GM12873 (cell line): ENCODE results near the gene CTSF.

ENCODE experiments used
- TF ChIP-seq, protein P1 (sequence below): IDR thresholded peaks from 2 replicates; pipeline ENCODE4 v1.5.1; 2012; ENCODE audit warnings: low read depth, mild to moderate bottlenecking, moderate library complexity, low read length, control low read depth; ENCODE audit not compliant: insufficient read depth; ENCODE audit errors: missing control alignments

The CTSF gene

DNA sequence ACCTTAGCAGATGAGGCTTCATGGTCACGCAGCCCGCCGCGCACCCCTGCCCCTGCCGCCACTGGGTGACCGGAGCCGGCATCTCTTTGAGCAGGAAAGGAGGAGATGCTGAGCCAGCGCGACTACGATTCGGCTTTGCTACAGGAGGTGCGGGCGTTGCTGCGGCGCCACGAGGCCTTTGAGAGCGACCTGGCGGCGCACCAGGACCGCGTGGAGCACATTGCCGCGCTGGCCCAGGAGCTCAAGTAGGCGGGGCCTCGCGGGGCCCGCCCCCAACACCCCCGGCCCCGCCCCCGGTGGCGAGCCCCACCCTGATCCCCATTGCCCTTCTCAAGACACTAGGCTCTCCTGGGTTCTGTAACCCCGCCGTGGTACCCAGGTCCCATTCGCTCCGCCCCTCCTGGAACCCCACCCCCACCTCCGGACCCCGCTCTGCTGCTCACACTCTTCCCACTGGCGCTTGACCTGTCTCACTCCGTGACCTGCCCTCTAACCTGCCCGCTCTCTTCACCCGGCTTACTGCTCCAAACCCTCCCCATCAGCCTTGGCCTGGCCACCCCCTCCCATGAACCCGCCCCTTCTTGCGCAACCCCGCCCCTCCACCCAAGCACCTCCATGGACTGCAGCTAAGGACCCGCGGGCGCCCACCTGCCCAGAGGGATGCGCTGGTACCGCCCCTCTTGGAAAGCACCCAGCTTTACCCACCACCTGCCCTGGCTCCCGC, 9.1 kb downstream of the CTSF start:
- TF ChIP-seq, protein P1, sequence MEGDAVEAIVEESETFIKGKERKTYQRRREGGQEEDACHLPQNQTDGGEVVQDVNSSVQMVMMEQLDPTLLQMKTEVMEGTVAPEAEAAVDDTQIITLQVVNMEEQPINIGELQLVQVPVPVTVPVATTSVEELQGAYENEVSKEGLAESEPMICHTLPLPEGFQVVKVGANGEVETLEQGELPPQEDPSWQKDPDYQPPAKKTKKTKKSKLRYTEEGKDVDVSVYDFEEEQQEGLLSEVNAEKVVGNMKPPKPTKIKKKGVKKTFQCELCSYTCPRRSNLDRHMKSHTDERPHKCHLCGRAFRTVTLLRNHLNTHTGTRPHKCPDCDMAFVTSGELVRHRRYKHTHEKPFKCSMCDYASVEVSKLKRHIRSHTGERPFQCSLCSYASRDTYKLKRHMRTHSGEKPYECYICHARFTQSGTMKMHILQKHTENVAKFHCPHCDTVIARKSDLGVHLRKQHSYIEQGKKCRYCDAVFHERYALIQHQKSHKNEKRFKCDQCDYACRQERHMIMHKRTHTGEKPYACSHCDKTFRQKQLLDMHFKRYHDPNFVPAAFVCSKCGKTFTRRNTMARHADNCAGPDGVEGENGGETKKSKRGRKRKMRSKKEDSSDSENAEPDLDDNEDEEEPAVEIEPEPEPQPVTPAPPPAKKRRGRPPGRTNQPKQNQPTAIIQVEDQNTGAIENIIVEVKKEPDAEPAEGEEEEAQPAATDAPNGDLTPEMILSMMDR, result no peak

DNA sequence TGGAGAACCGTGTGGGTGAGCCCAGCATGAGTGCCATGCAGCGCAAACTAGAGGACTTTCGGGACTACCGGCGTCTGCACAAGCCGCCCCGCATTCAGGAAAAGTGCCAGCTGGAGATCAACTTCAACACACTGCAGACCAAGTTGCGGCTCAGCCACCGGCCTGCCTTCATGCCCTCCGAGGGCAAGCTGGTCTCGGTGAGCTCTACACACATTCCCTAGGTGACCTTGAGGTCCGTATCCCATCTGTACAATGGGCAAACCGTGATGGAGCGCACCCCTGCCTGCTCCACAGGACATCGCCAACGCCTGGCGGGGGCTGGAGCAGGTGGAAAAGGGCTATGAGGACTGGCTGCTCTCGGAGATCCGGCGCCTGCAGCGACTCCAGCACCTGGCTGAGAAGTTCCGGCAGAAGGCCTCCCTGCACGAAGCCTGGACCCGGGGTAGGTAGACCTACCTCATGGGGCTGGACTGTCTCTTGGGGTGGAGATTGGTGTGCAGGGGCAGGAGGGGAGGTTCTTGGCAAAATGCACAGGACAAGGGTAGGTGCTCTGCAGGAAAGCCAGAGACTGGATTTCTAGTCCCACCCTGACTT, 10.6 kb downstream of the CTSF start:
- TF ChIP-seq, protein P1, result no peak

DNA sequence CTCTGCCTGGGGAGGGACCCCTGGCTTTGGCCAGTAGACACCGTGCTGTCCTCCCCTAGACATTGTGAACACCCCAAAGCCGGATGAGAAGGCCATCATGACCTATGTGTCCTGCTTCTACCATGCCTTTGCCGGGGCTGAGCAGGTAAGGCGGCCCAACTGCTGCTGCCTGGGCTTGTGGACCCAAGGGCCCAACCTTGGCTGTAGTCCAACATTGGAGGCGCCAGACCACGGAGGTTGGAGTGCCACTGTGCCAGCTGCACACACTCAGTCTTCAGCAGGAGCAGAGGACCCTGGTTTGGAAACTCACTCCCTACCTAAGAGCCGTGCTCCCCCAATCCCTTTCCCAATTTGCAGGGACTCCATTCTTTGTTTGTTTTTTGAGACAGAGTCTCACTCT, 12.3 kb downstream of the CTSF start:
- TF ChIP-seq, protein P1, result no peak

DNA sequence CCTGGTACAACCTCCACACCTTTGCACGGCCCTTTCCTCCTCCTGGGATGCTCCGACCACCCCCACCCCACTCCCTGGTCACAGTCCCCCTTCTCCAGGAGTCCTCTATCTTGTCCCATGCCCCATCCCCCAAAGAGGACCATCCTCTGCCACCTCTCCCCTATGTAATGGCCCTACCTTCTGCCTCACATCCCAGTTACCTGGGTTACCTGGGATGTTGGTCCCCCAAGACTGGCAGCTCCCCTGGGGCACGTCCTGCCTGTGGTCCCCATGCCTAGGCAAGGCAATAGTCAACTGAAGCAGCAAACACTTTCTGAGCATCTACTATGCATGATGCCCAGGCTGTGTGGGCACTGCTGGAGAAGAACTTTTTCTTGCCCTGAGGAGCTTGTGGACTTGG, 13.0 kb downstream of the CTSF start:
- TF ChIP-seq, protein P1, result no peak

DNA sequence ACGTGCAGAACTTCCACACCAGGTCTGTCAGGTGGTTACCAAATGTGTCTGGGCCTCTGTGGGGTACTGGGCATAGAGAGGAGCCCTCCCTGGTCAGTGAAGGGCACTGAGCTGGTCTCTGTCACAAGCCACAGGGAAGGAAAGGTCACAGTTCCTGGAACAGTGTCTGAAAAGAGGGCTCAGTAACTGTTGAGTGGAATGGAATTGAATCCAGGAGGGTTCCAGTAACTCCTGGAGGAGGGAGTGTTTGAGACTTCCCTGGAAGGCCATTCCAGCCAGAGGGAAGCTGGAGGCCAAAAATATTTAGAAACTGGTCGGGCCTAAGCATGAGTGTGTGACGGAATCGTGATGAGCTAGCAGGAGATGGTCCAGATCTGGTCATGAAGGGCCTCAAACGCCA, 13.8 kb downstream of the CTSF start:
- TF ChIP-seq, protein P1, result no peak

DNA sequence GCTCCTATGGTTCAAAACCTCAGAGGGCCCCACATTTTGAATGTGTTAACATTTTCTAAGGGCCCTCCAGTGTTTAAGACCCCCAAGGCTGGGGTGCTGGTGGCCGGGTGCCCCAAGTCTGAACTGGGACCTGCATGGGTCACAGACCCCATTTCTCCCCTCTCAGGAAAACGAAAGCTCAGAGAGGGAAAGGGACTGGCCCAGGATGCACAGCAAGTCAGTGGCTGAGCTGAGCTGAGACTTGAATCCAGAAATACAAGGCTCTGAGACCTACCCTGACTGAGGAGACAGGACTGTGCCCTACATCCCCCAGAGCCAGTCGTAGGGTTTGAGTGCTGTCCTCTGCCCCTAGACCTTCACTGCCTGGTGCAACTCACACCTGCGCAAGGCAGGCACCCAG, 17.5 kb downstream of the CTSF start:
- TF ChIP-seq, protein P1, result no peak

DNA sequence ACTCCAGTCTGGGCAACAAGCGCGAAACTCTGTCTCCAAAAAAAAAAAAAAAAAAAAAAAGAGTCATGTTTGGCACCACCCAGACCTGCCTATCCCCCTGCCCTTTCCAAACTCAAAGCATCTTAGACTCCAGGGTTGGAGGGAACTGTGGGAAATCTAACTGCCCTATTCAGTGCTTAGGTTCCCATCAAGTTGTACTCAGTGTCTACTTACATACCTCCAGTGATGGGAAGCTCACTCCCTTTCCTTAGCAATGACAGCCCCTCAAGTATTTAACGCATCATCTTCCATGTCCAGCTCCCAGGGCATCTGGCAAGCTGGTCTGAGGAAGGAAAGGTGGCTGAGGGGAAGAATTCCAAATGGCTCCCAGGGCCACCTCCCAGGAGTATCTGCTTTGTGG, 18.7 kb downstream of the CTSF start:
- TF ChIP-seq, protein P1, result no peak
